ENCODE data around the gene ODF2. TPM values are rescaled to one million over a fixed set of nuclear protein-coding genes. Genes with fewer than 3 reads are reported as not detected.

The ODF2 gene
- total and polyA plus RNA-seq, 2 of the 8 experiments (the other 6 are each of a cell fraction or from before 2014, with no cell fraction given) = 5.6 to 17.9 TPM

DNA sequence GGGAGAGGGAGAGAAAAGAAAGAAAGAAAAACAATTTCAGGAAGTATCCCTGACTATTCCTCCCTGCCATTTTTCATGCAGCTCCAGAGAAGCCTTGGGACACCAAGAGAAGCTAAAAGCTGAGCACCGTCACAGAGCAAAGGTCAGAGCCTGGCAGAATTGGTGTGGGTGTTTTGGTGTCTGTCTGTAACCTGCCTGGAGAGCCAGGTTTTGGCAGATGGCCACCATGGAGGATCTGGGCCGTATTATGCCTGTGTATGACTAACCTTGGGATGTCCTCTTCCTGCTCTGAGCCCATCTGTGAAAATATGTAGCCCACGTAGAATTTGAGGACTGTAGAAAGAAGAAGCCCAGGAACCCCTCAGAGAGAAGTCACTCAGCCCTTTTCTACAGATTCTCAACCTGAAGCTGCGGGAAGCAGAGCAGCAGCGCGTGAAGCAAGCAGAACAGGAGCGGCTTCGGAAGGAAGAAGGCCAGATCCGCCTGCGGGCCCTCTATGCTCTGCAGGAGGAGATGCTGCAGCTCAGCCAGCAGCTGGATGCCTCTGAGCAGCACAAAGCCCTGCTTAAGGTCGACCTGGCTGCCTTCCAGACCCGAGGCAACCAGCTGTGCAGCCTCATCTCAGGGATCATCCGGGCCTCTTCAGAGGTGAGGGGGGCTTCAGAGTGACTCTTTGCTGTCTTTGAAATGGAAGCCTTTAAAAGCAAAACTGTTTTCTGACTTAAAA is 67.6 kb downstream of the ODF2 start (continued):
- TF ChIP-seq, protein P1, sequence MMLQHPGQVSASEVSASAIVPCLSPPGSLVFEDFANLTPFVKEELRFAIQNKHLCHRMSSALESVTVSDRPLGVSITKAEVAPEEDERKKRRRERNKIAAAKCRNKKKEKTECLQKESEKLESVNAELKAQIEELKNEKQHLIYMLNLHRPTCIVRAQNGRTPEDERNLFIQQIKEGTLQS (IDR thresholded peaks at IDR 0.05; ENCODE audit: insufficient read depth, low read depth, low read length) = no peak
- no peak for TF ChIP-seq EP300 (IDR thresholded peaks at IDR 0.05; ENCODE audit: borderline replicate concordance in 1 of 2, low read depth in 2 of 2, low read length in 2 of 2)
- TF ChIP-seq RNF2 (IDR thresholded peaks at IDR 0.05; ENCODE audit: borderline replicate concordance, low read depth, low read length, missing control alignments, poor library complexity, severe bottlenecking) = no peak
- no peak for TF ChIP-seq GTF2F1 (IDR thresholded peaks at IDR 0.05; ENCODE audit: borderline replicate concordance, low read depth, low read length)
- no peak for TF ChIP-seq JUN (IDR thresholded peaks at IDR 0.05; ENCODE audit: low read depth, low read length)

Data from H1 (cell line).